ENCODE measurements around the gene FPR1. TPM values are rescaled to one million over a fixed set of nuclear protein-coding genes. Genes with fewer than 3 reads are reported as not detected.

Gene FPR1
- total RNA-seq, 2 experiments from 2014 or later = not detected

DNA sequence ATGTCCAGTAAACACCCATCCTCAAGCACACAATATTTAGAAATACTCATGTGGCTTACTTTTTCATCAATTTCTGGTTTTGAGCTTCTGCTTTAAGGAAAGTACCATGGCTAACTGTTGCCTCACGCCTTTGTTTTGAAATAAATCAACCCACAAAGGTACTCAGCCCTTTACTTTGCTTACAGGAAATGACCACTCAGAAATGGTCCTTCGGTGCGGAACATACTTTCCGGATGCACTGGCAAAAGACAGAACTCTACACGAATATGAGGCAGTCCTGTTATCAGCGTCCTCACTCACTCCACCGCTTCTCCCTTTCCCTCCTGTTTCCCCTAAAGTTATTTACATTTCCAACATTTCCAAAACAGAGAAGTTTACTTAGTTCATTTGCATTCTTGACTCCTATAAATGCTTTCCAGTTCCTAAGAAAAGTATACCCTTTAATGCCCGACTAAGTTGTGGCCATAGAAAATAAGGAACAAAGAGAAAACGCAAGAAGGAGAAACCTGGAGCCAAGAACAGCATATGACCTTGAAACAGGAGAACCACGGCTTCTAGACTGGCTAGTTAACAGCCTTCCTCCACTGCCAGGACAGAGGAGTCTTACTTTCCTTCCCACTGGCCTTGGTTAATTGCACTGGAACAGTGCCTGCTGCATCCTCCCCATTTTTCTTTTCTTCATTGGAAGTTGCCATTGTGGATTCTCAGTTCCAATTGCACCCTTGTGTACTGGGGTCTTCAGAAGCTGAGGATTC is 19.9 kb upstream of the FPR1 start:
- CTCF ChIA-PET = no interaction called here

DNA sequence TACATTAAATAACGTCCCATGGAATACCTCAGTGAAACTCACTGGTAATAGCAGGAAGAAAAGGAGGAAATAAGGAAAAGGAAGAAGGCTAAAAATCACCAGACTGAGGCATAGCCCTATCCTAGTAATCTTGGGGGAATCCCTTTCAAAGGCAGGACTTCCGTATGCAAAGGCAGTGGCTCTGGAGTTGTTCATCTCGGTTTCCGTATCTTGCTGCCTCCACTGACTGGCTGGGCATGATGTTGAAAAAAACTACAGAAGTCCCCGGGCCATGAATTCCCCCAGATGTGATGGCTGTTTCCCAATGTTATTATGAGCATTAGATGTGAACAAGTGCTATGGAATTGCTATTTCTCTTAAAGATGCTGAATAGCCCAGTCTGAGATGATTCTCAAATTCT is 14.8 kb upstream of the FPR1 start:
- TF ChIP-seq, protein P1, sequence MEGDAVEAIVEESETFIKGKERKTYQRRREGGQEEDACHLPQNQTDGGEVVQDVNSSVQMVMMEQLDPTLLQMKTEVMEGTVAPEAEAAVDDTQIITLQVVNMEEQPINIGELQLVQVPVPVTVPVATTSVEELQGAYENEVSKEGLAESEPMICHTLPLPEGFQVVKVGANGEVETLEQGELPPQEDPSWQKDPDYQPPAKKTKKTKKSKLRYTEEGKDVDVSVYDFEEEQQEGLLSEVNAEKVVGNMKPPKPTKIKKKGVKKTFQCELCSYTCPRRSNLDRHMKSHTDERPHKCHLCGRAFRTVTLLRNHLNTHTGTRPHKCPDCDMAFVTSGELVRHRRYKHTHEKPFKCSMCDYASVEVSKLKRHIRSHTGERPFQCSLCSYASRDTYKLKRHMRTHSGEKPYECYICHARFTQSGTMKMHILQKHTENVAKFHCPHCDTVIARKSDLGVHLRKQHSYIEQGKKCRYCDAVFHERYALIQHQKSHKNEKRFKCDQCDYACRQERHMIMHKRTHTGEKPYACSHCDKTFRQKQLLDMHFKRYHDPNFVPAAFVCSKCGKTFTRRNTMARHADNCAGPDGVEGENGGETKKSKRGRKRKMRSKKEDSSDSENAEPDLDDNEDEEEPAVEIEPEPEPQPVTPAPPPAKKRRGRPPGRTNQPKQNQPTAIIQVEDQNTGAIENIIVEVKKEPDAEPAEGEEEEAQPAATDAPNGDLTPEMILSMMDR (IDR thresholded peaks at IDR 0.05) = no peak
- H3K4me3 Mint-ChIP-seq = no peak overlapping the region

More for the DNA sequence above, 19.9 kb upstream of the FPR1 start:
- POLR2A ChIA-PET = no interaction called here
- H3K9me3 Mint-ChIP-seq = no peaks in the 10 kb centered on the region
- no peak overlapping the region for H3K4me3 Mint-ChIP-seq
- ATAC-seq (no peak), DNase-seq (no peak)
- H3K27me3 Mint-ChIP-seq = peaks cover 33% of the 10 kb centered on the region
- intact Hi-C loops (cut with micrococcal nuclease) = no loop called here
- TF ChIP-seq, protein P1 (IDR thresholded peaks at IDR 0.05) = no peak
- H3K27ac Mint-ChIP-seq = no peak overlapping the region
- H3K4me1 Mint-ChIP-seq (ENCODE audit: low read depth) = no peaks in the 10 kb centered on the region
- H3K36me3 Mint-ChIP-seq (ENCODE audit: low read depth) = no peaks in the 10 kb centered on the region

DNA sequence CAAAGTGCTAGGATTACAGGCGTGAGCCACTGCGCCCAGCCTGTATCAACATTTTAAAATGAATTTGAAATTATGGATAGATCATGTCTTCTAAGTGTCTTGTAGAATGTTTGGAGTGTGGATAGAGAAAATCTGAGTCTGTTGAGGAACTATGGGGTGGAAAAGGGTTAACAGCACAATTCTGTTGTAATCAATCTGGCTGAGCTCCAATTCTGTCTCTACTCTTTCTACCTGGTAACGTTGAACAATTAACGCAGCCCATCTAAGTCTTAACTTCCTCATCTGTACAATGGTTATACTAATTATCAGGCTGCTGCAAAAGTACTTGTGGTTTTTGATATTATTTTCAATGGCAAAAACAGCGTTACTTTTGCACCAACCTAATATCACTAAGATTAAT is 13.4 kb upstream of the FPR1 start:
- CTCF ChIA-PET = no interaction called here
- intact Hi-C loops (cut with micrococcal nuclease) = no loop called here

More for the DNA sequence above, 14.8 kb upstream of the FPR1 start:
- peaks cover 28% of the 10 kb centered on the region for H3K27me3 Mint-ChIP-seq
- ChIA-PET CTCF (no interaction called here), POLR2A (interaction anchor here (0.9 kb wide), 1 partner anchor 11 kb away, joined by 3 read pairs; no protein-coding TSS in a partner anchor)
- no peaks in the 10 kb centered on the region for H3K4me1 Mint-ChIP-seq (ENCODE audit: low read depth)
- no peaks in the 10 kb centered on the region for H3K9me3 Mint-ChIP-seq
- intact Hi-C loops (cut with micrococcal nuclease) = no loop called here
- no peaks in the 10 kb centered on the region for H3K36me3 Mint-ChIP-seq (ENCODE audit: low read depth)
- ATAC-seq (no peak), DNase-seq (no peak)
- H3K27ac Mint-ChIP-seq = no peak overlapping the region

DNA sequence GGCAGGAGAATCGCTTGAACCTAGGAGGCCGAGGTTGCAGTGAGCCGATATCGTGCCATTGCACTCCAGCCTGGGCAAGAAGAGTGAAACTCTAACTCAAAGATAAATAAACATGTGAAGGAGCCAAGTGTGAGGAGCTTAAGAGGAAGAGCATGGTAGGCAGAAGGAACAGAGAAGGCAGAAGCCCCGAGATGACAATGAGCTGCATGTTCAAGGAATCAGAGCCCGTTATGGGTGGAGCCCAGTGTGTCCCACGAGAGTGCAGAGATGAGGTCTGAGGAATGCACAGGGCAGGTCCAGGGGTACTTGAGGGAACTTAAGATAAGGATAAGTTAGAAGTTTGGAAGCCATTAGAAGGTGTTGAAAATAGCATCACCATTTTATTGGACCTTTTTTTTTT is 10.0 kb upstream of the FPR1 start:
- Mint-ChIP-seq H3K27ac (no peak overlapping the region), H3K9me3 (no peaks in the 10 kb centered on the region), H3K4me1 (ENCODE audit: low read depth) (no peaks in the 10 kb centered on the region), H3K27me3 (peaks cover 22% of the 10 kb centered on the region), H3K4me3 (no peak overlapping the region), H3K36me3 (ENCODE audit: low read depth) (no peaks in the 10 kb centered on the region)
- intact Hi-C loops (cut with micrococcal nuclease) = no loop called here
- DNase-seq = no peak
- TF ChIP-seq, protein P1 (IDR thresholded peaks at IDR 0.05) = no peak
- no peak for ATAC-seq
- ChIA-PET POLR2A (no interaction called here), CTCF (no interaction called here)

More for the DNA sequence above, 13.4 kb upstream of the FPR1 start:
- ATAC-seq (no peak), DNase-seq (no peak)
- H3K36me3 Mint-ChIP-seq (ENCODE audit: low read depth) = no peaks in the 10 kb centered on the region
- no peak overlapping the region for H3K27ac Mint-ChIP-seq
- no peaks in the 10 kb centered on the region for H3K4me1 Mint-ChIP-seq (ENCODE audit: low read depth)
- POLR2A ChIA-PET = no interaction called here
- no peaks in the 10 kb centered on the region for H3K9me3 Mint-ChIP-seq
- H3K27me3 Mint-ChIP-seq = peaks cover 22% of the 10 kb centered on the region
- TF ChIP-seq, protein P1 (IDR thresholded peaks at IDR 0.05) = no peak
- H3K4me3 Mint-ChIP-seq = no peak overlapping the region

DNA sequence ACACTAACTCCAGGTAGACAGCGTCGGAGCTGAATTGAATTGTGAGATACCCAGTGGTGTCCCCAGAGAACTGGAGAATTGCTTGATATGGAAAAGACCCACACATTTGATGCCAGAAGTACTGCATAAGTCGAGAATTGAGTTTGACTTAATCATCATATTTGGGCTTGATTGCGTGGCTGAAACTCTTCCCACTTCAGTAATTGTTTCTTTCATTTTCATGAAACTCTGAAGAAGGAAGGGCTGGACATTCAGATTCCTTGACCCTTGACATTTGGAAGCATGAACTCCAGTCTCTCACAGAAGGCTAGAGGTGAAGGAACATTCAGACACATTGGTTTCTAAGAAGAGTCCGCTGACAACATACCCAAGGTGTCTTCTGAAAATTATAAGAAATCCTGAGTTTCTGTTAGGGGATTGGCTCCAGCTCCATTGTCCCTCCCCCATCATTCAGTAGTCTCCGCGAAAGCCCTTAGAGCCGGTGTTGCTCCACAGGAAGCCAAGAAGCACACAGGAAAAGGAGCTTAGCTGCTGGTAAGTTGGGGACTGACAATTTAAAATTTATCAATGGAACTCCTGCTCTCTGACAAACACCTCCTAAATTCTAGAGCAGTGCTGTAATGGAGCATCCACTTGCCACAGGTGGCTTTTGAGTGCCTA is 9.1 kb upstream of the FPR1 start, which contains the start of gene FPR2:
TSS of gene FPR2 (plus strand) at position 484 of the 660 bp plus-strand sequence. CDS start 7,479 bp downstream, outside the sequence.
- TF ChIP-seq, protein P1 (IDR thresholded peaks at IDR 0.05) = no peak
- no peaks in the 10 kb centered on the region for H3K4me1 Mint-ChIP-seq (ENCODE audit: low read depth)
- peaks cover 21% of the 10 kb centered on the region for H3K27me3 Mint-ChIP-seq
- intact Hi-C loops (cut with micrococcal nuclease) = no loop called here
- peaks cover under 1% of the 10 kb centered on the region for H3K9me3 Mint-ChIP-seq
- no peak for DNase-seq
- no peak within 1 kb of the TSS for H3K27ac Mint-ChIP-seq
- ChIA-PET POLR2A (no interaction called here), CTCF (no interaction called here)
- H3K36me3 Mint-ChIP-seq (ENCODE audit: low read depth) = no peaks in the 10 kb centered on the region
- H3K4me3 Mint-ChIP-seq = no peak within 1 kb of the TSS
- no peak for ATAC-seq
